Heart right ventricle (tissue), 16 donors: ENCODE measurements around the gene VTCN1. TPM values are rescaled to one million over a fixed set of nuclear protein-coding genes. Genes with fewer than 3 reads are reported as not detected.

Experiments used
- ATAC-seq, 8 donors: fragments of 200-7000 bp; cut with Tn5 transposase; one replicate each; pipeline ENCODE4 v1.9.1; 2020; ENCODE audit warnings: mild to moderate bottlenecking in 8 of 8, moderate library complexity in 8 of 8, moderate number of reproducible peaks in 1 of 8
- DNase-seq, 2 donors: peaks; one replicate each; pipeline ENCODE4 v3.0.0-alpha.2; 2020
- H3K27ac ChIP-seq, 10 donors: fragments of 200-600 bp; sonication (generic) in 2 of 10; one replicate each; pipeline versions ENCODE4 v1.5.0 to v1.8.0; 2020 to 2022; ENCODE audit warnings: mild to moderate bottlenecking in 3 of 10
- H3K27me3 ChIP-seq, 7 donors: fragments of 200-600 bp; one replicate each; pipeline ENCODE4 v1.8.0; 2021 to 2022; ENCODE audit warnings: mild to moderate bottlenecking in 2 of 7
- H3K36me3 ChIP-seq, 9 donors: fragments of 200-600 bp; sonication (generic) in 1 of 9; one replicate each; pipeline versions ENCODE4 v1.5.0 to v1.8.0; 2020 to 2022; ENCODE audit warnings: mild to moderate bottlenecking in 2 of 9
- H3K4me1 ChIP-seq, 9 donors: fragments of 200-600 bp; sonication (generic) in 1 of 9; one replicate each; pipeline versions ENCODE4 v1.5.0 to v1.8.0; 2020 to 2022; ENCODE audit warnings: mild to moderate bottlenecking in 4 of 9
- H3K4me3 ChIP-seq, 10 donors: fragments of 200-600 bp; sonication (generic) in 2 of 10; one replicate each; pipeline versions ENCODE4 v1.5.0 to v1.8.0; 2020 to 2022; ENCODE audit warnings: mild to moderate bottlenecking in 7 of 10, moderate library complexity in 2 of 10
- H3K9me3 ChIP-seq, 11 donors: fragments of 200-600 bp in 10 of 11; sonication (generic) in 2 of 11; one replicate each; pipeline versions ENCODE4 v1.5.0 to v1.8.0; 2013 to 2022; ENCODE audit warnings: mild to moderate bottlenecking in 2 of 11, control low read depth in 1 of 11, moderate library complexity in 1 of 11
- WGBS, 2 donors: extraction: QIAGEN DNeasy Blood & Tissue Kit; methylation state at CpG; one replicate each; pipeline ENCODE4 v1.1.7; 2013; ENCODE audit warnings: inconsistent platforms in 1 of 2; 5-methylcytosine and 5-hydroxymethylcytosine counted together
- intact Hi-C, 10 donors: fragments of 100-400 bp; cut with DNase I; formaldehyde crosslinking; loops; one replicate each; pipeline versions ENCODE4 v1.11.1 to v1.14.2; 2022
- polyA plus RNA-seq, 2 donors: library from polyadenylated mRNA; stranded (reverse); fragments of 200-250 nt; gene quantifications; one replicate each; pipeline ENCODE4 v1.2.3, GENCODE V29; 2013
- total RNA-seq, 10 donors: library from RNA; stranded (reverse); fragmentation: NEBNext Ultra II Directional in 3 of 10; extraction: Animal tissue kit (Norgen Biotek cat#: 25700) in 3 of 10; gene quantifications; one replicate each; pipeline versions ENCODE4 v1.2.1 to v1.2.4, GENCODE V29; 2021 to 2023
- TF ChIP-seq, protein P1 (sequence below), 9 donors: fragments of 200-600 bp; sonication (generic) in 2 of 9; IDR thresholded peaks; one replicate each; pipeline versions ENCODE4 v1.5.0 to v1.8.0; 2021 to 2022; ENCODE audit warnings: antibody characterized with exemption in 9 of 9, mild to moderate bottlenecking in 5 of 9, moderate library complexity in 1 of 9
- donor health status: Arrhythmogenic right ventricular cardiomyopathy.
- donor health status: ischemic (EF 13 %, LVEDD 7.1; RV severe dilation, severe dysfunction).
- donor health status: healthy with polysubstance abuse.
- donor health status: DM: no; HTN: yes; CAD: no.
- donor health status: DM: no; HTN: no; CAD: no.
- donor health status: ischemic (EF 25% LVEDD 6.9; RV normal size, moderate dysfunction).
- donor health status: ischemic (EF 25% LVEDD 5.7; RV mildly dilated, moderate dysfunction).
- donor health status: healthy.
- donor health status: DM: yes; HTN: yes; CAD: no.
- donor health status: Ischemic cardiomyopathy.
- donor health status: ischemic (EF 35%, LVEDD 5.7; RV mildly dilated, moderate dysfunction).
- donor health status: nonischemic (EF 11% LVEDD 7.7; RV severe dilation, severe dysfunction).
- donor health status: DM: yes; HTN: yes; CAD: no.
- donor health status: PGD.
- donor health status: ischemic (EF 29% LVEDD 5.4; RV normal size, mild dysfunction).
- donor health status: nonischemic (EF 23%, LVEDD 6.1; RV moderate dilation, normal function).

Gene VTCN1
- total and polyA plus RNA-seq, 12 donors: 0.17 TPM; not detected in 11

DNA sequence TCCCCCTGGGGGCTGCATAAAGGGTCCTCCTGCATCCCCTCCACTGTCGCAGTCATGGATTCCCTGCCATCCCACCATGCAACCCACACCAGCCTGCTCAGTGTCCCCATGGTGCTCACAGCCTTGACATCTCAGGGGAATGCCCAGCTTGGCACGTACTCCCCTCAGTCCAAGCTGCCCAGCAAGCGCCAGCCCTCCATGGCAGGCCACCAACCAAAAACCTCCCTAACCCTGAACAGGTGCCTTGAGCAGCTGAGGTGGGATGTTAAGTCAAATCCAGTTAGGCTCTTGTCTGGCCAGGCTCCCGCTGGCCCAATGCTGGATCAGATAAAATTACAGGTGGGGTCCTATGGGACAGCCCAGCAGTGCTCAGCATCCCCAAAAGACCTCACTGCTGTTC lies 341 bp downstream of the VTCN1 start:
- intact Hi-C loops: no loop called here
- DNase-seq: no peak
- Histone ChIP-seq H3K27ac (no peak overlapping the region), H3K36me3 (no peaks in the 10 kb centered on the region), H3K4me1 (no peaks in the 10 kb centered on the region), H3K9me3 (no peaks in the 10 kb centered on the region), H3K4me3 (no peak overlapping the region), H3K27me3 (peaks cover 0 to 4% (median 0%) of the 10 kb centered on the region in 7 donors)
- peak in 1 of 8 donors; percentile 20 for ATAC-seq
- WGBS, 2 donors: 84 to 90% methylated on average over 4 of the region's 4 CpGs
- TF ChIP-seq, protein P1, sequence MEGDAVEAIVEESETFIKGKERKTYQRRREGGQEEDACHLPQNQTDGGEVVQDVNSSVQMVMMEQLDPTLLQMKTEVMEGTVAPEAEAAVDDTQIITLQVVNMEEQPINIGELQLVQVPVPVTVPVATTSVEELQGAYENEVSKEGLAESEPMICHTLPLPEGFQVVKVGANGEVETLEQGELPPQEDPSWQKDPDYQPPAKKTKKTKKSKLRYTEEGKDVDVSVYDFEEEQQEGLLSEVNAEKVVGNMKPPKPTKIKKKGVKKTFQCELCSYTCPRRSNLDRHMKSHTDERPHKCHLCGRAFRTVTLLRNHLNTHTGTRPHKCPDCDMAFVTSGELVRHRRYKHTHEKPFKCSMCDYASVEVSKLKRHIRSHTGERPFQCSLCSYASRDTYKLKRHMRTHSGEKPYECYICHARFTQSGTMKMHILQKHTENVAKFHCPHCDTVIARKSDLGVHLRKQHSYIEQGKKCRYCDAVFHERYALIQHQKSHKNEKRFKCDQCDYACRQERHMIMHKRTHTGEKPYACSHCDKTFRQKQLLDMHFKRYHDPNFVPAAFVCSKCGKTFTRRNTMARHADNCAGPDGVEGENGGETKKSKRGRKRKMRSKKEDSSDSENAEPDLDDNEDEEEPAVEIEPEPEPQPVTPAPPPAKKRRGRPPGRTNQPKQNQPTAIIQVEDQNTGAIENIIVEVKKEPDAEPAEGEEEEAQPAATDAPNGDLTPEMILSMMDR (IDR thresholded peaks at IDR 0.05): no peak

GRCh38 chr1:117209094-117209493 lies 1.6 kb downstream of the VTCN1 start:
- no peaks in the 10 kb centered on the region for H3K4me1 ChIP-seq
- ATAC-seq (no peak), DNase-seq (no peak)
- intact Hi-C loops: no loop called here
- H3K27me3 ChIP-seq: peaks cover 0 to 4% (median 0%) of the 10 kb centered on the region in 7 donors
- TF ChIP-seq, protein P1 (IDR thresholded peaks at IDR 0.05): no peak
- 63 to 67% methylated on average over 3 of the region's 3 CpGs for WGBS, 2 donors
- H3K27ac ChIP-seq: no peak overlapping the region
- H3K9me3 ChIP-seq: no peaks in the 10 kb centered on the region
- H3K36me3 ChIP-seq: no peaks in the 10 kb centered on the region
- no peak overlapping the region for H3K4me3 ChIP-seq

GRCh38 chr1:117208580-117208979 lies 2.1 kb downstream of the VTCN1 start:
- Histone ChIP-seq H3K4me3 (no peak overlapping the region), H3K27me3 (peaks cover 0 to 5% (median 0%) of the 10 kb centered on the region in 7 donors), H3K27ac (no peak overlapping the region), H3K9me3 (no peaks in the 10 kb centered on the region), H3K4me1 (no peaks in the 10 kb centered on the region), H3K36me3 (no peaks in the 10 kb centered on the region)
- TF ChIP-seq, protein P1 (IDR thresholded peaks at IDR 0.05): no peak
- intact Hi-C loops: no loop called here
- WGBS, 2 donors: 74 to 79% methylated on average over 3 of the region's 3 CpGs
- ATAC-seq: no peak
- no peak for DNase-seq

DNA sequence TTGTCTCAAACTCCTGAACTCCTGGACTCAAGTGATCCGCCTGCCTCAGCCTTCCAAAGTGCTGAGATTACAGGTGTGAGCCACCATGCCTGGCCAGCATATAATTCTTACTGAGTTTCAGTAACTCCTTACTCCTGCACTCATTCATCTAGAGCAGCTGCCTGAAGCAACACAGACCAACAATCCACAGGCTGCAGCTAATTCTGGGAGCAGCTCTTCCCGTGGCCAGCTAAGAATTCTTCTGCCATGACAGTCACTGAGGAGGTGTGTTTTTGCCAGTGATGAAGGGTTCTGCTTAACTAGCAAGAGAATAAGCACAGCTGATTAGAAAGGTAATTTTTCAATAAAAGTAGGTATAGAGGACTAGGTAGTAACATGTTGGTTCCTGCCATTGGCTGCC lies 5.4 kb downstream of the VTCN1 start:
- H3K27me3 ChIP-seq: peaks cover 0 to 11% (median 0%) of the 10 kb centered on the region in 7 donors
- no peak overlapping the region for H3K4me3 ChIP-seq
- TF ChIP-seq, protein P1 (IDR thresholded peaks at IDR 0.05): no peak
- H3K9me3 ChIP-seq: no peaks in the 10 kb centered on the region
- no peaks in the 10 kb centered on the region for H3K4me1 ChIP-seq
- 59 to 64% methylated on average over 2 of the region's 2 CpGs for WGBS, 2 donors
- H3K36me3 ChIP-seq: no peaks in the 10 kb centered on the region
- no peak for ATAC-seq
- H3K27ac ChIP-seq: no peak overlapping the region
- intact Hi-C loops: no loop called here
- no peak for DNase-seq
